GM11168 (cell line): ENCODE results near the gene NID1.

Experiments
- in situ Hi-C: fragments of 300-500 bp; cut with MboI; formaldehyde crosslinking; loops from one replicate; pipeline ENCODE4 v1.12.0; 2022; ENCODE audit warnings: low sequenced_read_pairs; ENCODE audit not compliant: unreplicated experiment

The NID1 gene

DNA sequence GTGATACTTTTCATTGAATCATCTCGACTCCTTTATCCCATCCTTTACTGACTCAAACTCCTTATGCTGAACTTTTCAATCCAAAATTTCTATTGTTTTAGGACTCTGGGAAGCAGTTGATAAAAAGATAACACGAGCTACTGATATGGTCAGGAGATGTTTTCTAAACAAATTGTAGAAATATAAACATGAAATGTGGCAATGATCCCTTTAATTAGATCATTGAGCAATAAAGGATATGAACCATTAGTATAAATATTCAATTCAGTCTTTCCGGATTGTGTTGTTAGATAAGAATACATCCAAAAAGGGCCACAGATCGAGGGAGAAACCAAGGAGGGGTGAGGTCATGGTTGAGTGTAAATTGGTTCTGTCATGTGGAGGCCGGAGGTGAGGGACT is 88.4 kb downstream of the NID1 start:
- in situ Hi-C loops: loop anchor here (10.0 kb wide), 1 partner anchor 462 kb away; no protein-coding TSS in a partner anchor

DNA sequence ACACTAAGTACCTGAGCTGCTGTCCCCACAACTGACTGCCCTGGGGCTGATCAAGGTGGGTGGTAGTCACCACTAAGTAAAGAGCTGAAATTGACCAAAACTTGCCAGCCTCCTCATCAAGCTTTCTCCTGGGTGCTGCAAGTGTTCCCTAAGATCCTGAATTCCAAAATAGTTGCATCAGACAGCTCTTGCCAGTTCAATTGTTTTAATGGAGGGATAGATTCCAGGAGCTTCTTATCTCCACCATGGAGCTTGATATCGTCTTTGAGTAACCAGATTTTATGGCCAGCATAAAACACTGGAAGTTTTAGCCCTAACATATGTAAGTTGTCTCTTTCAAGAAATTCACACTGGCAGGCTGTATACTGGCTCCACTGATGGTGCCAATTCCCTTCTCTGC is 90.3 kb downstream of the NID1 start:
- in situ Hi-C loops: loop anchor here (10.0 kb wide), 1 partner anchor 460 kb away; no protein-coding TSS in a partner anchor

DNA sequence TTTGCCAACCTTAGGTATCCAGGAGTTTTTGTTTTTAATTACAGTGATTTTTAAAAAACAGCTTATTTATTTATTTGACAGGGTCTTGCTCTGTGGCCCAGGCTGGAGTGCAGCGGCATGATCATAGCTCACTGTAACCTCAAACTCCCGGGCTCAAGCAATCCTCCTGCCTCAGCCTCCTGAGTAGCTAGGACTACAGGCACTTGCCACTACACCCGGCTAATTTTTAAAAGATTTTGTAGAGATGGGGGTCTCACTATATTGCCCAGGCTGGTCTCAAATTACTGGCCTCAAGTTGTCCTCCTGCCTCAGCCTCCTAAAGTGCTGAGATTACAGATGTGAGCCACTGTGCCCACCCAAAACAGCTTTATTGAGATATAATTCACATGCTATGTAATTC is 92.2 kb downstream of the NID1 start:
- in situ Hi-C loops: loop anchor here (10.0 kb wide), 1 partner anchor 458 kb away; no protein-coding TSS in a partner anchor

DNA sequence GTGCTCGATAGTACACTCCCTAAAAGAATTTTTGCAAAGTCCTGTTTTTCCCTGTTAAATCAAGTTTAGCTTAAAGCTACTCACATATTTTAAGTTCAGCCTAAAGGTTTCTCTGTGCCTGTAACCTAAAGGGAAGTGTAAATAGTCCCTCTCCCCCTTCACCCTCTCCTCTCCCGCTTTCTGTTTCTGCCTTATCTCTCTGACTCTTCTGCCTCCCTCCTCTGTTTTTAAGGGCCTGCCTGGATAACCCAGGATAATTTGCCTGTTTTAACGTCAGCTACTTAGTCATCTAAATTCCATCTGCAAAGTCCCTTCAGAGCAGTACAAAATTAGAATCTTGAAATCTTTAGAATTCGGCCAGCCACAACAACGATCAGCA is 92.6 kb downstream of the NID1 start:
- in situ Hi-C loops: loop anchor here (10.0 kb wide), 1 partner anchor 457 kb away; no protein-coding TSS in a partner anchor

DNA sequence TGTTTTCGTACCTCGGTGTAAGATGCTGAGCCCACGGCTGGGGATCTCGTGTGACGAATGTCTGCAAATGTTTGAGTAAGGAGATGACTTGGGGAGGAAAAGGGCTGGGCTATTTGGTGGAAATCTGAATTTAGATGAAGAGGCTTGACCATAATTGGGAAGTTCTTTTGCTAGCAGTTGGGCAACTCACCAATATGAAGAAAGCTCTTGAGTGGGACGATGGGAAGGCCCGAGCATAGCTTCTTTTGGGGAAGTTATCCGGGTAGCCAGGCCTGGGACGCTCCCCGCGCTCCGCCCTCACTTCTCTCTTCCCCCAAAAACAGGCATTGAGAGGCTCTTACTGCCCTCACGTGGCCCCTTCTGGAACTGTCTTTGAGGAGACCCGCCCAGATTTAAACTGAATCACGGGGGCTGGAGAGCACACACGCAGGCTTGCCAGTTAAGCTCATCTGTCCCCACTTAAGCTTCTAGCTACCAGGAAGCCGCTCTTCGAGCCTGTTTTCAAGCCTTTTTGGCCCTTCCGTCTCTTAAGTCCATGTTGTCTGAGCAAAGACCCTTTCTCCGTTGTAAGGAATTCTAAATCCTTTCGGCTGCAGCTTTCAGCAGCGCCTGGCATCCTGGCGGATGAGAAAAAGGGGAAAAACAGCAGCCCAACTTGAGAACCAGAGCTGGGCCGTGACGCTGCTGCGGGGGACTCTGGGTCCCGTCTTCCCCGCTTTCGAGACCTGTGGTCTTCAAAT is 93.1 kb downstream of the NID1 start:
- in situ Hi-C loops: loop anchor here (10.0 kb wide), 1 partner anchor 457 kb away; no protein-coding TSS in a partner anchor

DNA sequence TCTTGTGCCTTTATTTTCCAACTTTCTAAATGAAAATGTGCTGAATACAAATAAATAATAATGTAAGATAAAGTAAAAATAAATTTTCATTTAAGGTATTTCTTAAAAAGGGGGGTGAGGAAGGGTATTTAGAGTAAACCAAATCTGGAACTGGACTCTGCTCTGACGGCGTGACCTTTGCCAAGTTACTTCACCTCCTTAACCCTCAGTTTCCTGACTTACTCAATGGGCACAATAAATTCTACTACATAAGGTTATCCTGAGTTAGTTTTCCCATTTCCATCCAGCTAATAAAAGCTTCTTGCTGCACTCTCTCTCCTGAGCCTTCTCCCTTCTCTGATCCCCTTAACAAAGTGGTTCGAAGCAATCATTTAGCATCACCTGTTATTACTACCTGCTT is 93.9 kb downstream of the NID1 start:
- in situ Hi-C loops: loop anchor here (10.0 kb wide), 1 partner anchor 456 kb away; no protein-coding TSS in a partner anchor

DNA sequence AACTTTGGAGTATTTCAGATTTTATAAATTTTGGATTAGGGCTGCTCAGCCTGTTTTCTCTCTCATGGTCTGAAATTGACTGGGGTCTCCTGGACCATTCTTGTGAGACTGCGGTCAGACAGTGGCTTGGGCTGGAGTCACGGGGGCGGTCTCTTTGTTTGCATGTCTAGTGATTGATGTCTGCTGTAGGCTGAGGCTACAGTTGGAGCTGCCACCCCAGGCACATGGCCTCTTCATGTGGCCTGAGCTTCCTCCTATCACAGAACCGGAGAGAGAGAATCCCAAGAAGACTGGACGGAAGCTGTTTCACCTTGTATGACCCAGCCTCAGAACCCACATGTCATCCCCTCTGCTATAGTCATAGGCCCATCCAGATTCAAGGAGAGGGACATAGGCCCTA is 96.1 kb downstream of the NID1 start:
- in situ Hi-C loops: loop anchor here (5.0 kb wide), 1 partner anchor 107 kb away; no protein-coding TSS in a partner anchor

DNA sequence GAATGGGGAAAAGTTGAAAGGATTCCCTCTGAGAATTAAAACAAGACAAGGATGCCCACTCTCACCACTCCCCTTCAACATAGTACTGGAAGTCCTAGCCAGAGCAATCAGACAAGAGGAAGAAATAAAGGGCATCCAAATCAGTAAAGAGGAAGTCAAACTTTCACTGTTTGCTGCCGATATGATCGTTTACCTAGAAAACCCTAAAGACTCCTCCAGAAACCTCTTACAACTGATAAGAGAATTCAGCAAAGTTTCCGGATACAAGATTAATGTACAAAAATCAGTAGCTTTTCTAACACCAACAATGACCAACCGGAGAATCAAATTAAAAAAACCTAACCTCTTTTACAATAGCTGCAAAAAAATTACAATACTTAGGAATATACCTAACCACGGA is 98.8 kb downstream of the NID1 start:
- in situ Hi-C loops: loop anchor here (5.0 kb wide), 1 partner anchor 104 kb away; no protein-coding TSS in a partner anchor

DNA sequence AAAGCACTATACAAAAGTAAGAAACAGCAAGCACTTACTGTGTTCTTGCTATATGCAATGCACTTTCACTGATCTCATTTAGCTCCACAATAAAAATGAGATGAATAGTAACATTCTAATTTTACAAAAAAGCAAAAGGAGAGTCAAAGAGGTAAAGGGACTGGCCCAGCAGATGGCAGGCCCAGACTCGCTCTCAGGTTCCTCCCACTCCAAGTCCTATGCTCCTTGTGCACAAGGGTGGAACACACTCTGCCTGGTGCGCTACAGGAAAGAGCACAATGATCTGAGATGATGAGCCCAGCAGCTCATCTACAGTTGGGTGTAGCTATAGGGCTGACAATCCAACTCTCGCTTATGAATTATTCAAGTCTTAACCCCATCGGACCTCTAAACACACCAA is 104.1 kb downstream of the NID1 start:
- in situ Hi-C loops: no loop called here

DNA sequence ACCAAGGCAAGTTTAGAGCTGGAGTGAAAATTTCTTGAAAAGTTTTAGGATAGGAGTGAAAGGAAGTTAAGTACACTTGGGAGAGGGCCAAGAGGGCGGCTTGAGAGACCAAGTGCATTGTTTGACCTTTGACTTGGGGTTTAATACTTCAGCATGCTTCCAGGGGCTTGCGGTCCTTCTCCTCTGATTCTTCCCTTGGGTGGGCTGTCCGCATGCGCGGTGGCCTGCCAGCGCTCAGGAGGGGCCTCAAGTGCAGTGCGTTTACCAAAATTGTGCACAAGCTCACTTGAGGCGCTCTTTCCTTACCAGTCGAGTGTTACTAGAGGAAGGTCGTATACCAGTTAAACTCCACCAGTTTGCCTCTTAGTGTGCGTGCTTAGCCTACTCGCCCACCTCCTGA is 106.9 kb downstream of the NID1 start:
- in situ Hi-C loops: no loop called here

DNA sequence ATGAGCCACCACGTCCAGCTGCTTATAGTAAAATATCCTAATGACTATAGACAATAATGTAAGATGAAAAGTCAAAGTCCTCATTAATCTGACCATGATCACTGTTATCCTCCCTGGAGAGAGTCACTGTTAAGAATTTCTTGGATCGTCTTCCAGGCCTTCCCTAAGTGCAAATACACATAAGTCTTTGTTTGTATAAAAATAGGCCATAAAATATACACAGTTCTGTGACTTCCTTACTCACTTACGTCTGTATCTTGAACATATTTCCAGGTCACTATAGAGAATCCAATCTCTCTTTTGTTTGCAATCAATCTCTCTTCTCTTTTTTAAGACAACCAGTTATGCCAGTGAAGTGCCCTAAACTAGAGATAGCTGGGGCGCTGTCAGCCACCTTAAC is 109.1 kb downstream of the NID1 start:
- in situ Hi-C loops: no loop called here

DNA sequence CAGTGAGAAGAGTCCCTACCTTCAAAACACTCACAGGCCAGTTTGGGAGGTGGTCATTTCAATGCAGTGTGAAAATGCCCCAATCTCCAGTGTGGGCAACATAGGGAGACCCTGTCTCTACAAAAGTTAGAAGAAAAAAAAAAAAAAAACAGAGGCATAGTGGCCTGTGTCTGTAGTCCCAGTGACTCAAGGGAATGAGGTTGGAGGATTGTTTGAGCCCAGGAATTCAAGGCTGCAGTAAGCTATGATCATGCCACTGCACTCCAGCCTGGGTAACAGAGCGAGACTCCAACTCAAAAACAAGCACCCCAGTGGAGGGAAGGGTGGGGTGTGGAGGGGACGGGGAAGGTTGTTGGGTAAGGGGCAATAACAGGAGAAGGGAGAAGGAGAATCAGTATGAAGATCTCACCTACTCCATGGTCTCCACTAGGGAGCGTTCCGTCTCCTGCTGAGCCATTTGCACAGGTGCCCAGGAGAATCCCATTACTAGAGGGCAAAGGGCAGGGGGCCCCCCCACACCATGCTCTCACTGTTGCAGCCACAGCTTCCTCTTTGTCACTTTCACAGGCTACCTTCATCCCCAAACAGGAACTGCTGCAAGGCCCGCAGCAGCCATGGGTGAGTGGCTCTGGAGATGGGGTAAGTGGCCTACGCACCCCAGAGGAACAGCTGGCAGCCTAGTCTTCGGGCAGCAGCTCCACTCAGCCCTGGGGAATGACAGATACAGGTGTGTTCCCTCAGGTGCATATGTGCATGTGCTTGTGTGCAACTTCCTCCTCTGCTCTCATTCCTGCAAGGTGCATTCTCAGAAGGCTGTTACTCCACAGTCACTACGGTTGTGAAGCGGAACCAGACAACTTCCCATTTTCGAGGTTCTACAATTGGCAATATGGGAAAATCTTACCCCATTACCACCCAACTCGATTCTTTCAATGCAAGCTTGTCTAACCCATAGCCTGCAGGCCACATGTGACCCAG is 110.3 kb downstream of the NID1 start:
- in situ Hi-C loops: no loop called here

DNA sequence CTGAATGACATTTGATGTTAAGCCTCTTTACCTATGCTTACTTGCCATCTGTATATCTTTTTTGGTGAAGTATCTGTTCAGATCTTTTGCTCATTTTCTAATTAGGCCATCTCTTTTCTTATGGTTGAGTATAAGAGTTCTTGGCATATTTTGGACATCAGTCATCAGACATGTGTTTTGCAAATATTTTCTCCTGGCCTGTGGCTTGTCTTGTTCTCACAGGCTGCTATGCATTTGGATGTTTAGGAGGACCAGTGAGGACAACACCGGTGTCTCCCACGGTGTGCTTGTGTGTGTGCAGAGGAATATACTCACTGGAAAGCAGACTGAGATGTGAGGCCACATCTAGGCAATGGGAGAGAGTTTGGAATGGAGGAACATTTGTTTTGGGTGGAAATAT is 111.1 kb downstream of the NID1 start:
- in situ Hi-C loops: no loop called here

DNA sequence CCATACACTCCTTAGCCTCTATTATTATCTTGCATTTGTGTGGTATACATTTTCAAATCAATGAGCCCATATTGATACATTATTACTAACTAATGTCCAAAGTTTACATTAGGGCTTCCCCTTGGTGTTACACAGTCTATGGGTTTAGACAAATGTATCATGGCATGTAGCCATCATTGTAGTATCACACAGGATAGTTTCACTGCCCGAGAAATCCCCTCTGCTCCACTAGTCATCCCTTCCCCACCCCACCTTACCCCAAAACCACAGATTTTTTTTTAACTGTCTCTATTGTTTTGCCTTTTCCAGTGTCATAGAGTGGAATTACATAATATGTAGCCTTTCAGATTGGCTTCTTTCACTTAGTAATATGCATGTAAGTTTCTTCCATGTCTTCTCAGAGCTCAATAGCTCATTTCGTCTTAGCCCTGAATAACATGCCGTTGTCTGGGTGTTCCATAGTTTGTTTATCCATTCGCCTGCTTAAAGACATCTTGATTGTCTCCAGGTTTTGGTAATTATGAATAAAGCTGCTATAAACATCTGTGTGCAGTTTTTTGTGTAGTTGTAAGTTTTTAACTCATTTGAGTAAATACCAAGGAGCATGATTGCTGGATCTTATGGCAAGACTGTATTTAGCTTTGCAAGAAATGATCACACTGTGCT is 111.8 kb downstream of the NID1 start:
- in situ Hi-C loops: no loop called here

DNA sequence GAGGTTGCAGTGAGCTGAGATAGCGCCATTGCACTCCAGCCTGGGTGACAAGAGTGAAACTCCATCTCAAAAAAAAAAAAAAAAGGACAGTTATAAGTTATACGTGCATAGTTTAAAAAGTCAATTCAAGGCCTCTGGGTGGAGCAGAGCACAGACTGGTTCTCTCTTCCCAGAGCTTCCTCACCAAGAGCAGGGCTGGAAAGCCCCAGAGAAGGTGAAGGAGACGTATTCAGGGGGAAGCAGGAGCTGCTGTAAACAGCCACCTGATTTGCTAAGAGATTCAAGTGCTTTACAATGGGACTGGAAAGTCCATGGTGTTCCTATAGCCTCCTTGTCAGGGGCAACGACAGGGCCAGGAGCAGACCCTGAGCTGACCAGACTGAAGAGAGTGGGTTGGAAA is 113.2 kb downstream of the NID1 start:
- in situ Hi-C loops: no loop called here

DNA sequence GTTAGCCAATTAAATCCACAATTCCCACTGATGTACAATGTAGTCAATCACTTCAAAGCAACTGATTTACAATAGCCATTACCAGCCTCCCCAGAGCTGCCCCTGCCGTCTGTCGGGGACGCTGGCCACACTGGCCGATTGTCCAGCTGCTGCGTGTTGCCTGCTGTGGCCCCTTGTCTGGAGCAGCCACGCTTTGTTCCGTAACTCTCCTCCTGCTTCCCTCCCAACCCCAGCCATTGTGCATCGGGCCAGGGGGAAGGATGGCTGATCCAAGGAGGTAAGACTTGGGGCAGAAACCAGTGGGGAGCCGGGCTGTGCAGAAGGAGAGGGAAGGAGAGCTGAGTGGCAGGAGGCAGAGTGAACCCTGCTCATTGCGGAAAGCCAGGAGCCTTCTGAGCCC is 114.6 kb downstream of the NID1 start:
- in situ Hi-C loops: no loop called here

DNA sequence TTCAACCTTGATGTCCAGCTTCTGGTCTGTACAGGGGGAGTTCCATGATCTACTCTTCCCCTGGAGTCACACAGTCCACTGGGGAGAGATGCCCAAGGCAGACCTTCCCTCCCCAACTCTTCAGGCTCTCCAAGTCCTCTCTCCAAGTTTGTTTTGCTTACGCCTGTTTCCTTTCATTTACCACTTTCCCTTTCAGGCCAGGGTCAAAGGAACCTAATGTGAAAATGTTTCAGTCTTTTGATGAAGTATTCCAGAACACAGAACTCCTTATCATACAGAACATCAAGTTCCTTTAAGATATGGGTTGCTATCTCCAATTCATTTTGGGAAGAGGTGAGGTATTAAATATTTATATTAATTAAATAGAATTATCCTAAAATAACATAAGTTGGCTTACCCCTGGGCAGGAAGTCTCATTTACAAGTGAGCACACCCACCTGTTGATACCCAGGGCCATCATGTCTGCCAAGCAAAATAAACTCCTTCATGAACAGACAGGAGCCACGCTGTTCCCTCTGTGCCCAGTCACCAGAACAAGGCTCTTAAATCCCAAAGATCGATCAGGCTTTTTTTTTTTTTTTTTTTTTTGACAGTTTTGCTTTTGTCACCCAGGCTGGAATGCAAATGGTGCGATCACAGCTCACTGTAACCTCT is 116.0 kb downstream of the NID1 start:
- in situ Hi-C loops: no loop called here

DNA sequence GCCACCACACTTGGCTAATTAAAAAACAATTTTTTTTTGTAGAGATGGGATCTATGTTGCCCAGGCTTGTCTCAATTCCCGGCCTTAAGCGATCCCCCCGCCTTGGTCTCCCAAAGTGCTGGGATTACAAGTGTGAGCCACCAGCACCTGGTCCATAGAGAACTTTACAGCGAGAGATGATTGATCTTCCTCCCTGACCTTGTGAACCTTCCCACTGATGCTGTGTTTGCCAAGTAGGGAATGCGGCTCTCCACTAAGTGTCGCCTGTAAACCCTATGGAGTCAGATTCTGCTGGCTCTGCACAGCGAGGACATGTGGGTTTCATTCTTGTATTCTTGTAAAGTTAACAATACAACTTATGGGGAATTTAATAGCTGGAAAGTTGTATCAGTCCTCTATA is 116.9 kb downstream of the NID1 start:
- in situ Hi-C loops: no loop called here

DNA sequence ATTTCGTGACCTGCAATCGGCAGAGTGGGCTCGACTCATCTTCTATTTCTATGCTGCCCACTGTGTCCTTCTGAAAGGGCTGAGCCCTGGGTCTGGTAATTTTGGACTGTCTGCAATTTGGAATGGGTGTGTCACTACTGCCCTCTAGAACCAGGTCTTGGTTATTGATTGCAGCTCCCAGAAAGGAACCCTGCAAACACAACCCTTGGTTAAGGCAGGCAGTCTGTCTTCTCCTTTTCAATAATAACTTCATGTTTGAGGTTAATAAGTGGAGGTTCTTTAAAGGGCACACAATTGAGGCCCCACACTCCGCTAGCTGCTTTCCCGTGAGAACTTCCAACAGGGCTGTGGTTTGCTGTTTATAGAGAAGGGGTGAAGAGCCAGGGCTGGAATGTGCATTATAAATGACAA is 118.3 kb downstream of the NID1 start:
- in situ Hi-C loops: no loop called here
